Dendritic cell treated with granulocyte-macrophage colony-stimulating factor and Interleukin-4, amounts not matched to agents 40 ng/mL and 50 ng/mL, for 4 days (primary cell): ENCODE results near the gene RPS28.
"Not testable (repeated sequence)": the region's sequence is repeated elsewhere in the genome, so short reads cannot be mapped to it uniquely, and the experiment has no call there.

Experiments
- H3K27ac Mint-ChIP-seq: one replicate; pipeline ENCODE4 v1.8.0; 2022; ENCODE audit warnings: mild to moderate bottlenecking, mixed read lengths
- H3K27me3 Mint-ChIP-seq: one replicate; pipeline ENCODE4 v1.8.0; 2022; ENCODE audit warnings: mild to moderate bottlenecking, mixed read lengths
- H3K36me3 Mint-ChIP-seq: one replicate; pipeline ENCODE4 v1.8.0; 2022; ENCODE audit warnings: low read depth, mixed read lengths
- H3K4me1 Mint-ChIP-seq: one replicate; pipeline ENCODE4 v1.8.0; 2022; ENCODE audit warnings: low read depth, mixed read lengths
- H3K4me3 Mint-ChIP-seq: one replicate; pipeline ENCODE4 v1.8.0; 2022; ENCODE audit warnings: mild to moderate bottlenecking, moderate library complexity, mixed read lengths
- H3K9me3 Mint-ChIP-seq: one replicate; pipeline ENCODE4 v1.8.0; 2022; ENCODE audit warnings: mixed read lengths
- intact Hi-C: fragments of 100-400 bp; cut with micrococcal nuclease; formaldehyde crosslinking; loops from one replicate; pipeline ENCODE4 v1.15.0; 2022

The RPS28 gene

GRCh38 chr19:8331263-8331845 is 10.1 kb downstream of the RPS28 start:
- peaks cover 73% of the 10 kb centered on the region for H3K27me3 Mint-ChIP-seq

GRCh38 chr19:8332976-8333766 is 11.9 kb downstream of the RPS28 start:
- Mint-ChIP-seq H3K4me1 (peaks cover 14% of the 10 kb centered on the region), H3K9me3 (no peaks in the 10 kb centered on the region), H3K4me3 (no peak overlapping the region), H3K27me3 (peaks cover 74% of the 10 kb centered on the region), H3K27ac (no peak overlapping the region), H3K36me3 (no peaks in the 10 kb centered on the region)
- intact Hi-C loops = no loop called here

More at GRCh38 chr19:8331263-8331845, 10.1 kb downstream of the RPS28 start:
- Mint-ChIP-seq H3K4me1 (peaks cover 14% of the 10 kb centered on the region), H3K36me3 (no peaks in the 10 kb centered on the region), H3K4me3 (no peak overlapping the region), H3K9me3 (peaks cover 8% of the 10 kb centered on the region), H3K27ac (no peak overlapping the region)
- intact Hi-C loops = no loop called here

- Mint-ChIP-seq H3K27ac (no peak overlapping the region), H3K4me3 (no peak overlapping the region), H3K36me3 (no peaks in the 10 kb centered on the region), H3K4me1 (peaks cover 8% of the 10 kb centered on the region), H3K27me3 (peaks cover 72% of the 10 kb centered on the region), H3K9me3 (no peaks in the 10 kb centered on the region)
- intact Hi-C loops = no loop called here
These were observed 12.6 kb downstream of the RPS28 start for GRCh38 chr19:8333767-8334457.

- intact Hi-C loops = no loop called here
- H3K27me3 Mint-ChIP-seq = peaks cover 79% of the 10 kb centered on the region
- peak overlapping the region; percentile 51 for H3K4me3 Mint-ChIP-seq
- H3K9me3 Mint-ChIP-seq = no peaks in the 10 kb centered on the region
- no peaks in the 10 kb centered on the region for H3K36me3 Mint-ChIP-seq
- peaks cover 6% of the 10 kb centered on the region for H3K4me1 Mint-ChIP-seq
- no peak overlapping the region for H3K27ac Mint-ChIP-seq
These were observed 13.4 kb downstream of the RPS28 start for GRCh38 chr19:8334458-8335342.

GRCh38 chr19:8335343-8336071 is 14.2 kb downstream of the RPS28 start:
- Mint-ChIP-seq H3K9me3 (no peaks in the 10 kb centered on the region), H3K27me3 (peaks cover 83% of the 10 kb centered on the region), H3K36me3 (no peaks in the 10 kb centered on the region), H3K4me3 (peak overlapping the region; percentile 26), H3K27ac (no peak overlapping the region), H3K4me1 (peaks cover 2% of the 10 kb centered on the region)
- intact Hi-C loops = no loop called here

DNA sequence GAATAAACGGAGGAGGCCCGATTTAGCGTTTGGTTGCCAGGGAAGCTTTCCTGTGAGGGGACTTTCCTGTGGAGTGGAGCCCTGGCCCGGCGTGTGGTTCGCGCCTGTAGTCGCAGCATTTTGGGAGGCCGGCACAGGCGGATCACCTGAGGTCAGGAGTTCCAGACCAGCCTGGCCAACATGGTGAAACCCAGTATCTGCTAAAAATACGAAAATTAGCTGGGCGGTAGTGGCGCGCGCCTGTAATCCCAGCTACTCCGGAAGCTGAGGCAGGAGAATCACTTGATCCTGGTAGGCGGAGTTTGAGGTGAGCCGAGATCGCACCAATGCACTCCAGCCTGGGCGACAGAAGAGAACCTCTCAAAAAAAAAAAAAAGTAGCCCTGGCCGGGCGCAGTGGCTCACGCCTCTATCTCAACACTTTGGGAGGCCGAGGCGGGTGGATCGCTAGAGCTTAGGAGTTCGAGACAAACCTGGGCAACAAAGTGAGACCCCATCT is 14.8 kb downstream of the RPS28 start:
- H3K27ac Mint-ChIP-seq = no peak overlapping the region
- no peaks in the 10 kb centered on the region for H3K9me3 Mint-ChIP-seq
- H3K36me3 Mint-ChIP-seq = no peaks in the 10 kb centered on the region
- H3K4me3 Mint-ChIP-seq = peak overlapping the region; percentile 26
- H3K4me1 Mint-ChIP-seq = peaks cover 6% of the 10 kb centered on the region
- intact Hi-C loops = no loop called here
- H3K27me3 Mint-ChIP-seq = peaks cover 85% of the 10 kb centered on the region

- H3K4me1 Mint-ChIP-seq = peaks cover 6% of the 10 kb centered on the region
- H3K9me3 Mint-ChIP-seq = no peaks in the 10 kb centered on the region
- H3K27ac Mint-ChIP-seq = no peak overlapping the region
- intact Hi-C loops = no loop called here
- H3K27me3 Mint-ChIP-seq = peaks cover 85% of the 10 kb centered on the region
- no peak overlapping the region for H3K4me3 Mint-ChIP-seq
- no peaks in the 10 kb centered on the region for H3K36me3 Mint-ChIP-seq
These were observed 15.4 kb downstream of the RPS28 start for GRCh38 chr19:8336660-8337059.

- Mint-ChIP-seq H3K27me3 (peaks cover 87% of the 10 kb centered on the region), H3K9me3 (no peaks in the 10 kb centered on the region), H3K4me1 (peaks cover 6% of the 10 kb centered on the region), H3K4me3 (no peak overlapping the region), H3K36me3 (no peaks in the 10 kb centered on the region), H3K27ac (no peak overlapping the region)
- intact Hi-C loops = no loop called here
These were observed 16.4 kb downstream of the RPS28 start for GRCh38 chr19:8337728-8338127.

- Mint-ChIP-seq H3K27me3 (peaks cover 89% of the 10 kb centered on the region), H3K4me3 (no peak overlapping the region), H3K9me3 (no peaks in the 10 kb centered on the region), H3K36me3 (no peaks in the 10 kb centered on the region), H3K27ac (no peak overlapping the region), H3K4me1 (peaks cover 14% of the 10 kb centered on the region)
- intact Hi-C loops = no loop called here
These were observed 17.5 kb downstream of the RPS28 start for GRCh38 chr19:8338835-8339234.

GRCh38 chr19:8340341-8341096 is 19.2 kb downstream of the RPS28 start:
- Mint-ChIP-seq H3K27me3 (peaks cover 96% of the 10 kb centered on the region), H3K4me1 (peaks cover 16% of the 10 kb centered on the region), H3K36me3 (no peaks in the 10 kb centered on the region), H3K9me3 (no peaks in the 10 kb centered on the region), H3K4me3 (no peak overlapping the region), H3K27ac (no peak overlapping the region)
- intact Hi-C loops = no loop called here

- peaks cover 87% of the 10 kb centered on the region for H3K27me3 Mint-ChIP-seq
- H3K4me3 Mint-ChIP-seq, intact Hi-C loops, H3K36me3 Mint-ChIP-seq, H3K27ac Mint-ChIP-seq, H3K9me3 Mint-ChIP-seq: not testable (repeated sequence)
- H3K4me1 Mint-ChIP-seq = peaks cover 16% of the 10 kb centered on the region
These were observed 20.2 kb downstream of the RPS28 start for GRCh38 chr19:8341504-8341903.

DNA sequence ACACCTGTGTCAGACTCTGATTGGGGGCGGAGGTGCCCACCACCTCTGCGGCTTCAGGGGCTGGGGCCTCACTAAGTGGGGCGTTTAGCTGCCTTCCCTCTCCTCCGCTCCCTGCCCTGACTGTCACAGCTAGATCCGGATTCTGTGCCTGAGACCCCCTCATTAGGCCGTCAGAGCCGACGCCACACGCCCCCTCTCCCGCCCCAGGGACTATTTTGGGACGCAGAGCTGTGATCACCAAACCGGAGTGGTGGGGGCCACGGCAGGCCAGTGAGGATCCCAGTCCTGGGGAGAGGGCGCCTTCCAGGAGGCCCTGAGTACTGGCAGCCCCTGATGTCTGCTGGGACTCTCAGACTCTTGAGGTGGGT is 21.0 kb downstream of the RPS28 start:
- Mint-ChIP-seq H3K4me1 (peaks cover 16% of the 10 kb centered on the region), H3K4me3 (no peak overlapping the region), H3K9me3 (no peaks in the 10 kb centered on the region), H3K27me3 (peaks cover 87% of the 10 kb centered on the region), H3K36me3 (no peaks in the 10 kb centered on the region), H3K27ac (no peak overlapping the region)
- intact Hi-C loops = no loop called here
